HepG2 (cell line): Measurements from ENCODE around the gene CEACAM5.

ENCODE experiments used
- GATAD2A ChIP-seq: IDR thresholded peaks from 2 replicates; pipeline ENCODE4 v1.6.1; 2016
- KDM1A ChIP-seq: IDR thresholded peaks from 2 replicates; pipeline ENCODE4 v1.6.1; 2016; ENCODE audit warnings: missing compliant biosample characterization
- ZNF274 ChIP-seq: sonication (generic); formaldehyde crosslinking; IDR thresholded peaks from 2 replicates; pipeline ENCODE4 v1.5.1; 2020; ENCODE audit warnings: mild to moderate bottlenecking, missing genetic modification reagents
- ZNF530 ChIP-seq: sonication (generic); formaldehyde crosslinking; IDR thresholded peaks from 2 replicates; pipeline ENCODE4 v1.5.0; 2020; ENCODE audit warnings: low read depth, mild to moderate bottlenecking, missing genetic modification reagents
- TF ChIP-seq, protein P1 (sequence below): sonication (generic); formaldehyde crosslinking; IDR thresholded peaks from 2 replicates; pipeline ENCODE4 v1.4.0; 2020; ENCODE audit warnings: missing genetic modification reagents
- TF ChIP-seq, protein P2 (sequence below): sonication (generic); formaldehyde crosslinking; IDR thresholded peaks from 2 replicates; pipeline ENCODE4 v1.5.0; 2020; ENCODE audit warnings: mild to moderate bottlenecking, missing genetic modification reagents, moderate library complexity

- TF ChIP-seq, protein P1, sequence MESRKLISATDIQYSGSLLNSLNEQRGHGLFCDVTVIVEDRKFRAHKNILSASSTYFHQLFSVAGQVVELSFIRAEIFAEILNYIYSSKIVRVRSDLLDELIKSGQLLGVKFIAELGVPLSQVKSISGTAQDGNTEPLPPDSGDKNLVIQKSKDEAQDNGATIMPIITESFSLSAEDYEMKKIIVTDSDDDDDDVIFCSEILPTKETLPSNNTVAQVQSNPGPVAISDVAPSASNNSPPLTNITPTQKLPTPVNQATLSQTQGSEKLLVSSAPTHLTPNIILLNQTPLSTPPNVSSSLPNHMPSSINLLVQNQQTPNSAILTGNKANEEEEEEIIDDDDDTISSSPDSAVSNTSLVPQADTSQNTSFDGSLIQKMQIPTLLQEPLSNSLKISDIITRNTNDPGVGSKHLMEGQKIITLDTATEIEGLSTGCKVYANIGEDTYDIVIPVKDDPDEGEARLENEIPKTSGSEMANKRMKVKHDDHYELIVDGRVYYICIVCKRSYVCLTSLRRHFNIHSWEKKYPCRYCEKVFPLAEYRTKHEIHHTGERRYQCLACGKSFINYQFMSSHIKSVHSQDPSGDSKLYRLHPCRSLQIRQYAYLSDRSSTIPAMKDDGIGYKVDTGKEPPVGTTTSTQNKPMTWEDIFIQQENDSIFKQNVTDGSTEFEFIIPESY (CRISPR knock-in tag), result no peak
- TF ChIP-seq, protein P2, sequence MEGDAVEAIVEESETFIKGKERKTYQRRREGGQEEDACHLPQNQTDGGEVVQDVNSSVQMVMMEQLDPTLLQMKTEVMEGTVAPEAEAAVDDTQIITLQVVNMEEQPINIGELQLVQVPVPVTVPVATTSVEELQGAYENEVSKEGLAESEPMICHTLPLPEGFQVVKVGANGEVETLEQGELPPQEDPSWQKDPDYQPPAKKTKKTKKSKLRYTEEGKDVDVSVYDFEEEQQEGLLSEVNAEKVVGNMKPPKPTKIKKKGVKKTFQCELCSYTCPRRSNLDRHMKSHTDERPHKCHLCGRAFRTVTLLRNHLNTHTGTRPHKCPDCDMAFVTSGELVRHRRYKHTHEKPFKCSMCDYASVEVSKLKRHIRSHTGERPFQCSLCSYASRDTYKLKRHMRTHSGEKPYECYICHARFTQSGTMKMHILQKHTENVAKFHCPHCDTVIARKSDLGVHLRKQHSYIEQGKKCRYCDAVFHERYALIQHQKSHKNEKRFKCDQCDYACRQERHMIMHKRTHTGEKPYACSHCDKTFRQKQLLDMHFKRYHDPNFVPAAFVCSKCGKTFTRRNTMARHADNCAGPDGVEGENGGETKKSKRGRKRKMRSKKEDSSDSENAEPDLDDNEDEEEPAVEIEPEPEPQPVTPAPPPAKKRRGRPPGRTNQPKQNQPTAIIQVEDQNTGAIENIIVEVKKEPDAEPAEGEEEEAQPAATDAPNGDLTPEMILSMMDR (CRISPR knock-in tag), result no peak
- no peak for TF ChIP-seq ZNF530
- no peak for TF ChIP-seq KDM1A (CRISPR knock-in tag)
- TF ChIP-seq GATAD2A, result no peak
- TF ChIP-seq ZNF274 (CRISPR knock-in tag), result no peak
These were observed 18.2 kb upstream of the CEACAM5 start for GRCh38 chr19:41689993-41690800.
